Gastroesophageal sphincter (tissue), 3 donors: Measurements from ENCODE around the gene MYOT.

Experiments
- CTCF ChIP-seq, 4 experiments: fragments of 200-600 bp in 2 of 4; fragments of 450-650 bp in 2 of 4; sonication (generic) in 1 of 4; IDR thresholded peaks; one replicate each; pipeline ENCODE4 v1.5.1; 2017 to 2019; ENCODE audit warnings: antibody characterized with exemption in 4 of 4, mild to moderate bottlenecking in 2 of 4, moderate library complexity in 2 of 4
- EP300 ChIP-seq: sonication (generic); formaldehyde crosslinking; IDR thresholded peaks from one replicate; pipeline ENCODE4 v1.6.1; 2017; ENCODE audit warnings: antibody characterized with exemption, mild to moderate bottlenecking

GRCh38 chr5:137902408-137903133 lies 34.9 kb downstream of the MYOT start:
- no peak for TF ChIP-seq EP300
- TF ChIP-seq CTCF (IDR thresholded peaks at IDR 0.05), result no peak
